ENCODE data around the gene ANKS1B. TPM values are rescaled to one million over a fixed set of nuclear protein-coding genes. Genes with fewer than 3 reads are reported as not detected.
"Not testable (repeated sequence)": the region's sequence is repeated elsewhere in the genome, so short reads cannot be mapped to it uniquely, and the experiment has no call there.

Gene ANKS1B
- polyA plus RNA-seq, 1 donor from 2014 or later, result not detected

GRCh38 chr12:99704036-99704435 is 280.7 kb downstream of the ANKS1B start:
- Mint-ChIP-seq H3K4me1 (no peaks in the 10 kb centered on the region), H3K9me3 (no peaks in the 10 kb centered on the region), H3K36me3 (peaks cover 1% of the 10 kb centered on the region), H3K4me3 (no peak overlapping the region), H3K27ac (no peak overlapping the region), H3K27me3 (no peaks in the 10 kb centered on the region)

DNA sequence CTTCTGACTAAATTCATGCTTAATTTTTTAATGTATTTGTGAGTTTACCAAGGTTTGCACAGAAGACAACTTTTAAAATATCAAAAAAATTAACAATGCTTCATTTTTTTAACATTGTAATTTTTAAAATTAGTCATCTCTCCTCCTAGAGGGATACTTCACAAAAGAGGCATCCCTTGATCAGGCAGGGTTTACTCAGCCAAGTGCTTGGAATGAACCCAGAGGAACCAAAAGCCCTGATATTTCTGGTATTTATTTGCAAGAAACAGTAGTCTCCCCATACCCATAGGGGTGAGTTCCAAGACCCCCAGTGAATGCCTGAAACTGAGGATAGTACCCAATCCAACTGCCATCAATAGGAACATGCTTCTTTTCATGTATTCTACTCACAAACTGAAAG is 284.7 kb downstream of the ANKS1B start:
- peaks cover 1% of the 10 kb centered on the region for H3K36me3 Mint-ChIP-seq
- no peak overlapping the region for H3K27ac Mint-ChIP-seq
- H3K9me3 Mint-ChIP-seq, result peaks cover 0 to 2% (median 0%) of the 10 kb centered on the region in 3 donors

GRCh38 chr12:99695050-99695449 is 289.7 kb downstream of the ANKS1B start:
- Mint-ChIP-seq H3K4me3 (no peak overlapping the region), H3K36me3 (no peaks in the 10 kb centered on the region), H3K27ac (no peak overlapping the region), H3K27me3 (no peaks in the 10 kb centered on the region), H3K9me3 (peaks cover 0 to 2% (median 0%) of the 10 kb centered on the region in 3 donors), H3K4me1 (no peaks in the 10 kb centered on the region)

More for the DNA sequence above, 284.7 kb downstream of the ANKS1B start:
- H3K4me1 Mint-ChIP-seq, result no peaks in the 10 kb centered on the region
- H3K4me3 Mint-ChIP-seq, result no peak overlapping the region
- no peaks in the 10 kb centered on the region for H3K27me3 Mint-ChIP-seq

- Mint-ChIP-seq H3K4me1 (no peaks in the 10 kb centered on the region), H3K27ac (no peak overlapping the region), H3K4me3 (no peak overlapping the region), H3K27me3 (no peaks in the 10 kb centered on the region), H3K36me3 (no peaks in the 10 kb centered on the region), H3K9me3 (peaks cover 5 to 20% (median 7%) of the 10 kb centered on the region in 3 donors)
Measured at GRCh38 chr12:99686142-99686541, 298.6 kb downstream of the ANKS1B start.

DNA sequence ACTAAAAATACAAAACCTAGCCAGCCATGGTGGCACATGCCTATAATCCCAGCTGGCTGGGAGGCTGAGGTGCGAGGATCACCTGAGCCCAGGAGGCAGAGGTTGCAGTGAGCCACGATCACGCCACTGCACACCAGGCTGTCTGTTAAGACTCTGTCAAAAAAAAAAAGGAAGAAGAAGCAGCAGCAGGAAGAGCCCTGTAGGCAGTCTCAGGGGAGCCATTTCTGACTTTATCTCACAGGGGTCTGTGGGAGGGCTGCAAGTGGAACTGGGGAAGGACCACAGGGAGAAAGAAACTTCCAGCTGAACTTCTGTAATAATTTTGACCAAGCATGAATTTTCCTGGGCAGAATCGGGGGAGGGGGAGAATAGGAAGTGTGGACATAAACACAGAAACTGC is 304.5 kb downstream of the ANKS1B start:
- no peak overlapping the region for H3K4me3 Mint-ChIP-seq
- peak overlapping the region in 1 of 3 donors; percentile 65 for H3K27ac Mint-ChIP-seq
- H3K9me3 Mint-ChIP-seq, result peaks cover 3 to 9% (median 8%) of the 10 kb centered on the region in 3 donors
- no peaks in the 10 kb centered on the region for H3K4me1 Mint-ChIP-seq
- H3K36me3 Mint-ChIP-seq, result no peaks in the 10 kb centered on the region
- no peaks in the 10 kb centered on the region for H3K27me3 Mint-ChIP-seq

- Mint-ChIP-seq H3K27ac (no peak overlapping the region), H3K36me3 (peaks cover 2% of the 10 kb centered on the region), H3K27me3 (no peaks in the 10 kb centered on the region), H3K9me3 (peaks cover 1 to 4% (median 3%) of the 10 kb centered on the region in 3 donors), H3K4me1 (no peaks in the 10 kb centered on the region), H3K4me3 (no peak overlapping the region)
Measured at GRCh38 chr12:99670635-99671034, 314.1 kb downstream of the ANKS1B start.

DNA sequence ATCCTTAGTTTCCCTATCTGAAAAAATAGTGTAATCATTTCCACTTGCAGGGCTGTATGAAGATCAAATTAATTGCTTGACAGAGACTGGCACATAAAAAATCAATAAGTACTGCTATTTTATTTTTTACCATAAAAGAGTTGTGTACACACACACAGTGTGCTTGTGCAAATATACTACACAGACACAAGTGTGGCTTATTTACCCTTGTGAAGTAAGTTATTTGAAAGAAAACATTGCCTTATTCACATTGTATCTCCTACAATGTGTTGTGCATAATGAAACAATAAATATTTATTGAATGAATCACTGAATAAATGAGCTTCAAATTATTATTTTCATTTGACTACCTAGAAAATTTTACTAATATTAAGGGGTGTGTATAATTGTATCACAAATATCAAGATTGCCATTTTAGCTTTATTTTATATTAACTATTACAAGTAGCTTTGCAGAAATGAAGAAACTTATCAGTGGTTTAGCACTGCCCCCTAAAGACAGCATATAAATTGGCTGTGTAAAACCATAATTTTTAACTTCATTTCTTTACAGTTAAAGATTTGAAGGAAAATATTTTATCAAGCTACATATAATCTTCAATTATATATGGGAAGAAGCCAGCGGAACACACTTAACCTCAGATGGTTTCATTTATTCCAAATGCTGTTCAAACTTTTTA is 325.9 kb downstream of the ANKS1B start:
- no peaks in the 10 kb centered on the region for H3K27me3 Mint-ChIP-seq
- no peaks in the 10 kb centered on the region for H3K36me3 Mint-ChIP-seq
- no peaks in the 10 kb centered on the region for H3K4me1 Mint-ChIP-seq
- H3K9me3 Mint-ChIP-seq, result peaks cover 0 to 1% (median 0%) of the 10 kb centered on the region in 3 donors
- H3K4me3 Mint-ChIP-seq, result no peak overlapping the region
- no peak overlapping the region for H3K27ac Mint-ChIP-seq

DNA sequence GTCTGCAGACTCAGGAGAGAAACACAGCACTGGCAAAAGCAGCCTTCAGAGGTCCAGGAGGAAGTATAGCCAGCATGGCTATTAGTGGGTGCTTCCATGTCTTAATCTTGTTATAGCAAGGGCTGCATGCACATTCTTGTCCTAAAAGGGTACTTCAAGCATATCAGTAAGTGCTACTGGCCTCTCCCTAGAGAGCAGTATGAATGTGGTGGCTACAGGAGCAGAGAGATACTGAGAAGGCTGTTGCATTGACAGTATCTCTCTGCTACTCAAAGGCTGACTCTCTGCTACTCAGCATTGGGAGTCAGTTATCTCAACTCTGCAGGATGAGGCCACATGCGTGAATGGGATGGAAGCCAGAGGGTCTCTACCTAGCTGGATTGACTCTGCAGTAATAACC is 335.2 kb downstream of the ANKS1B start:
- H3K27ac Mint-ChIP-seq, result no peak overlapping the region
- H3K36me3 Mint-ChIP-seq, result no peaks in the 10 kb centered on the region
- H3K4me1 Mint-ChIP-seq, result no peaks in the 10 kb centered on the region
- H3K9me3 Mint-ChIP-seq, result no peaks in the 10 kb centered on the region
- H3K4me3 Mint-ChIP-seq, result peak overlapping the region in 1 of 4 donors; percentile 11
- no peaks in the 10 kb centered on the region for H3K27me3 Mint-ChIP-seq

- Mint-ChIP-seq H3K9me3 (no peaks in the 10 kb centered on the region), H3K4me1 (no peaks in the 10 kb centered on the region), H3K27ac (no peak overlapping the region), H3K4me3 (no peak overlapping the region), H3K27me3 (no peaks in the 10 kb centered on the region), H3K36me3 (no peaks in the 10 kb centered on the region)
Measured at GRCh38 chr12:99648183-99648582, 336.6 kb downstream of the ANKS1B start.

DNA sequence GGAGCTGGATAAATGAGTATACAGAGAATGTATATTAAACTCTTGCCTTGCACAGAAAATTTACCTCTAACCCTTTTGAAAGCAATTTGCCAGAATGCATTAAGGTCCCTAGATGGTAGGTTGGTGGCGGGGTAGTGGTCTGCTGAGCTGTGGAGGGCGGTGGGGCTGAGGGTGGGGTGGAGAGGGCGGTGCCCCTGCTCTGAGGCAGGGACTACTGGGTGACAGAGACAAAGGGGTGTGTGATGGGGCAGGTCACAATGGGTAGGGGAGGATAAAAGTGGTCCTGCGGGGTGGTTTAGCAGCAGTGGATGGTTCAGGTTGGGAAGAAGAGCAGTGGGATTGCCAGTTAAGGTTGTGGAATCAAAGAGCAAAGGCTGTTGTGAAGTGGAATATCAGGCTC is 337.3 kb downstream of the ANKS1B start, which contains the start of gene GARIN6:
GARIN6 (plus strand) TSS at position 301 of the 400 bp plus-strand sequence. CDS start 422 bp downstream, outside the sequence.
- Mint-ChIP-seq H3K36me3 (no peaks in the 10 kb centered on the region), H3K27ac (no peak within 1 kb of the TSS), H3K27me3 (no peaks in the 10 kb centered on the region), H3K4me1 (no peaks in the 10 kb centered on the region), H3K4me3 (no peak within 1 kb of the TSS), H3K9me3 (no peaks in the 10 kb centered on the region)

DNA sequence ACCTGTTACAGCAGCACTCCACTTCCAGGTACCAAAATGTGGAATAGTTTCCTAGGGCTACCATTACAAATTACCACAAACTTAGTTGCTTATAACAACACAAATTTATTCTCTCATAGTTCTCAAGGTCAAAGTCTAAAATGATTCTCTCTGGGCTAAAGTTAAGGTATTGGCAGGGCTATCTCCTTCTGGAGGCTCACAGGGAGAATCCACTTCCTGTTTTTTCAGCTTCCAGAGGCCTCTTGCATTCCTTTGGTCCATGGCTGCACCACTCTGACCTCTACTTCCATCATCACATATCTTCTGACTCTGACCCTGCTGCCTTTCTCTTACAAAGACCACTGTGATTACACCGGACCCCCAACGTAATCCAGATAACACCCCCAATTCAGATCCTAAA is 340.1 kb downstream of the ANKS1B start:
- Mint-ChIP-seq H3K27me3 (no peaks in the 10 kb centered on the region), H3K4me3 (no peak overlapping the region), H3K4me1 (no peaks in the 10 kb centered on the region), H3K36me3 (no peaks in the 10 kb centered on the region), H3K27ac (no peak overlapping the region), H3K9me3 (peaks cover 0 to under 1% (median 0%) of the 10 kb centered on the region in 3 donors)

DNA sequence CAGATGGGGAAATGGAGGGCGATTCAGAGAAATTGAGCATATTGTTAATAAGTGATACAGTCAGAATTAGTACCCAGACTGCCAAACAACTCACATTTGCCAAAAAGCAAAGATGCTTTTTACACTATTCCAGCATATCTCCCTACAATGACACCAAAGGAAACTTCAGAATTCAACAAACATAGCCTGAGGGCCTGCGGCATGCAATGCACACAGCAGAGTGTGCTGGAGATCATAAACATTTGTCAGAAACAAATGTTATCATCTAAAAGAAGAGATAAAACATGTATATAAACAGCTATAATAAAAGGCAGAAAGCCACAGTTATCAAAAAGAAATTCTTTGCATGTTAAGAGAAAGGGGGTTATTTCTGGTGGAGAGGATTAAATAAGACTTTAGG is 357.3 kb downstream of the ANKS1B start:
- Mint-ChIP-seq H3K4me3 (no peak overlapping the region), H3K9me3 (peaks cover 2 to 8% (median 3%) of the 10 kb centered on the region in 3 donors), H3K27me3 (no peaks in the 10 kb centered on the region), H3K27ac (peak overlapping the region in 1 of 3 donors; percentile 21), H3K36me3 (no peaks in the 10 kb centered on the region), H3K4me1 (no peaks in the 10 kb centered on the region)

DNA sequence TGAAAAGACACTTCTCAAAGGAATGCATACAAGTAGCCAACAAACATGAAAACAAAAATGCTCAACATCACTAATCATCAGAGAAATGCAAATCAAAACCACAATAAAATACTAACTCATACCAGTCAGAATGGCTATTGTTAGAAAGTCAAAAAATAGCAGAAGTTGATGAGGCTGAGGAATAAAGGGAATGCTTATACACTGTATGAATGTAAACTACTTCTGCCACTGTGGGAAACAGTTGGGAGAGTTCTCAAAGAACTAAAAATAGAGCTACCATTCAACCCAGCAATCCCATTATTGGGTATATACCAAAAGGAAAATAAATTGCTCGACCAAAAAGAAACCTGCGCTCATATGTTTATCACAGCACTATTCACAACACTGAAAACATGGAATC is 360.1 kb downstream of the ANKS1B start:
- peaks cover 5 to 22% (median 5%) of the 10 kb centered on the region in 3 donors for H3K9me3 Mint-ChIP-seq
- H3K4me1 Mint-ChIP-seq, H3K4me3 Mint-ChIP-seq, H3K27ac Mint-ChIP-seq, H3K36me3 Mint-ChIP-seq, H3K27me3 Mint-ChIP-seq: not testable (repeated sequence)

- Mint-ChIP-seq H3K36me3 (no peaks in the 10 kb centered on the region), H3K27ac (no peak overlapping the region), H3K4me3 (no peak overlapping the region), H3K27me3 (no peaks in the 10 kb centered on the region), H3K4me1 (peaks cover 0 to 4% (median 0%) of the 10 kb centered on the region in 3 donors), H3K9me3 (peaks cover 5 to 22% (median 12%) of the 10 kb centered on the region in 3 donors)
Measured at GRCh38 chr12:99620159-99620479, 364.6 kb downstream of the ANKS1B start.

GRCh38 chr12:99619389-99620158 is 365.2 kb downstream of the ANKS1B start:
- no peak overlapping the region for H3K27ac Mint-ChIP-seq
- no peaks in the 10 kb centered on the region for H3K36me3 Mint-ChIP-seq
- no peaks in the 10 kb centered on the region for H3K27me3 Mint-ChIP-seq
- H3K4me3 Mint-ChIP-seq, result no peak overlapping the region
- H3K9me3 Mint-ChIP-seq, result peaks cover 5 to 19% (median 12%) of the 10 kb centered on the region in 3 donors
- peaks cover 0 to 4% (median 0%) of the 10 kb centered on the region in 3 donors for H3K4me1 Mint-ChIP-seq
